Ovary (tissue), 3 donors: ENCODE data around the gene SORCS2.

Experiments used
- CTCF ChIP-seq, 3 donors: fragments of 450-650 bp in 2 of 3; fragments of 200-600 bp in 1 of 3; IDR thresholded peaks; one replicate each; pipeline versions ENCODE4 v1.5.1 to v1.8.0; 2016 to 2022; ENCODE audit warnings: antibody characterized with exemption in 3 of 3, mild to moderate bottlenecking in 1 of 3
- POLR2A ChIP-seq: fragments of 450-650 bp; IDR thresholded peaks from one replicate; pipeline ENCODE4 v1.6.1; 2017; ENCODE audit warnings: antibody characterized with exemption, mild to moderate bottlenecking, moderate library complexity
- donor health status: DM: no; HTN: no; CAD: no.

- TF ChIP-seq CTCF (IDR thresholded peaks at IDR 0.05) (no peak), POLR2A (no peak)
Observed at GRCh38 chr4:7448036-7448435, 255.7 kb downstream of the SORCS2 start.
